ENCODE measurements around the gene AP1G2. TPM values are rescaled to one million over a fixed set of nuclear protein-coding genes. Genes with fewer than 3 reads are reported as not detected.

AP1G2 gene
- total RNA-seq, 1 experiment from 2014 or later: 155 TPM

DNA sequence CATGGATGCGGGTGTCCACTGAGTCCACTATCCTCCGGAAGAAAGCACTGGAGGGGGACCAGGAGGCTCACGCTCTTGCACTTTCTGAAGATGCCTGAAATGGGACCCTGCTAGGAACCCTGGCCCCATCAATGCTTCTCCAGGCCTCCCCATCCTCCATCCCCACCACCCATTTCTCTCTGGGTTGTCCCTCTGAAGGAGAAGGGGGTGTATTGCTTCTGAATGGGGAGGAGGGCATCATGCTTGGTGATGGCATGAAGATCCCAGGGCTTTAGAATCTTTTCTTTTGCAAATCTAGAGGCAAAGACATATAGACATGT is 11.7 kb upstream of the AP1G2 start:
- H2AFZ ChIP-seq (ENCODE audit: low read depth, low read length, poor library complexity, severe bottlenecking): no peak overlapping the region
- TF ChIP-seq CTCF (IDR thresholded peaks at IDR 0.05 in 2 of 3, conservative IDR thresholded peaks at IDR 0.05 in 1 of 3; ENCODE audit: borderline replicate concordance in 1 of 3, insufficient read depth in 1 of 3, low read depth in 2 of 3, low read length in 2 of 3) (no peak), TCF7L2 (IDR thresholded peaks at IDR 0.05; ENCODE audit: borderline replicate concordance, extremely low read depth, insufficient read depth, insufficient read length) (no peak), POLR2AphosphoS5 (IDR thresholded peaks at IDR 0.05; ENCODE audit: low read depth, low read length) (no peak), RAD21 (IDR thresholded peaks at IDR 0.05; ENCODE audit: low read depth) (no peak), CEBPB (IDR thresholded peaks at IDR 0.05; ENCODE audit: low read depth) (no peak), ZNF274 (IDR thresholded peaks at IDR 0.05; ENCODE audit: low read depth, low read length) (no peak), SIN3A (IDR thresholded peaks at IDR 0.05; ENCODE audit: low read depth) (no peak), POLR2A (IDR thresholded peaks at IDR 0.05; ENCODE audit: borderline replicate concordance, extremely low read depth, insufficient read depth, insufficient read length) (no peak), ELF1 (IDR thresholded peaks at IDR 0.05; ENCODE audit: borderline replicate concordance, low read depth) (no peak), JUND (IDR thresholded peaks at IDR 0.05) (no peak), SRF (IDR thresholded peaks at IDR 0.05; ENCODE audit: low read depth) (no peak), EGR1 (IDR thresholded peaks at IDR 0.05; ENCODE audit: low read depth) (no peak), SP1 (IDR thresholded peaks at IDR 0.05; ENCODE audit: low read depth) (no peak), ATF3 (IDR thresholded peaks at IDR 0.05) (no peak), ZFX (IDR thresholded peaks at IDR 0.05) (no peak), REST (IDR thresholded peaks at IDR 0.05; ENCODE audit: low read depth) (no peak), YY1 (IDR thresholded peaks at IDR 0.05; ENCODE audit: extremely low read depth, insufficient replicate concordance, low read depth, low read length) (no peak), CBX3 (IDR thresholded peaks at IDR 0.05; ENCODE audit: low read depth) (no peak), EZH2 (IDR thresholded peaks at IDR 0.05) (no peak)
- TF ChIP-seq, protein P1, sequence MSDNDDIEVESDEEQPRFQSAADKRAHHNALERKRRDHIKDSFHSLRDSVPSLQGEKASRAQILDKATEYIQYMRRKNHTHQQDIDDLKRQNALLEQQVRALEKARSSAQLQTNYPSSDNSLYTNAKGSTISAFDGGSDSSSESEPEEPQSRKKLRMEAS (IDR thresholded peaks at IDR 0.05): no peak
- no peaks in the 10 kb centered on the region for H3K27me3 ChIP-seq (ENCODE audit: insufficient read depth, low read length)
- ChIA-PET RAD21 (ENCODE audit: low non-redundant PET in 1 of 2, low total read pairs in 2 of 2, uncharacterized antibody in 2 of 2, unreplicated experiment in 2 of 2) (no interaction called here), CTCF (no interaction called here), POLR2A (no interaction called here)
- H3K79me2 ChIP-seq (ENCODE audit: insufficient read depth, low read length): no peaks in the 10 kb centered on the region
- no TSS peak for BruUV-seq (replicated peaks)
- ATAC-seq (no peak), DNase-seq (ENCODE audit: low read depth, low spot score) (no peak)
- H3K4me3 ChIP-seq (replicated peaks in 1 of 2; ENCODE audit: low read depth in 1 of 2, low read length in 2 of 2): no peak overlapping the region
- H3K4me2 ChIP-seq (ENCODE audit: low read length): no peak overlapping the region
- intact Hi-C loops (cut with micrococcal nuclease): no loop called here
- no peaks in the 10 kb centered on the region for H4K20me1 ChIP-seq (ENCODE audit: insufficient read depth)
- no peaks in the 10 kb centered on the region for H3K9me3 ChIP-seq (ENCODE audit: control insufficient read depth in 1 of 2, insufficient read depth in 1 of 2, low read depth in 1 of 2, low read length in 2 of 2)
- H3K9me2 ChIP-seq (ENCODE audit: insufficient read depth): no peaks in the 10 kb centered on the region
- H3K9ac ChIP-seq (ENCODE audit: low read length): no peak overlapping the region
- no peak overlapping the region for H3K27ac ChIP-seq (ENCODE audit: low read depth, low read length)
- H3K36me3 ChIP-seq (ENCODE audit: control insufficient read depth in 1 of 2, insufficient read depth in 2 of 2, low read length in 2 of 2): no peaks in the 10 kb centered on the region
- H3K4me1 ChIP-seq (ENCODE audit: control insufficient read depth in 1 of 2, insufficient read depth in 2 of 2, low read length in 2 of 2): no peaks in the 10 kb centered on the region
